WTC11 (cell line): Measurements from ENCODE around the gene NEURL1B. TPM values are rescaled to one million over a fixed set of nuclear protein-coding genes. Genes with fewer than 3 reads are reported as not detected.

Source experiments
- ATAC-seq: fragments of 200-7000 bp; cut with Tn5 transposase; 2 replicates; pipeline ENCODE4 v1.10.0; 2021; ENCODE audit warnings: mild to moderate bottlenecking, moderate library complexity
- CTCF ChIA-PET: fragments of 300-600 bp; sonication (Branson Sonifier 250); formaldehyde crosslinking; loops from one replicate; lab custom pipeline; 2021; ENCODE audit warnings: antibody characterized with exemption; lab: Charles Lee
- POLR2A ChIA-PET: fragments of 350-600 bp; sonication (Branson Sonifier 250); formaldehyde crosslinking; loops from one replicate; lab custom pipeline; 2021; ENCODE audit warnings: antibody characterized with exemption; lab: Charles Lee
- DNase-seq: peaks from one replicate; pipeline ENCODE4 v3.0.0; 2021; ENCODE audit warnings: low spot score
- H3K27ac Mint-ChIP-seq: 2 replicates; pipeline ENCODE4 v1.8.0; 2021; ENCODE audit warnings: mixed read lengths
- H3K27me3 Mint-ChIP-seq: 2 replicates; pipeline ENCODE4 v1.8.0; 2021; ENCODE audit warnings: low read depth, mild to moderate bottlenecking, moderate library complexity, mixed read lengths
- H3K36me3 Mint-ChIP-seq: 2 replicates; pipeline ENCODE4 v1.8.0; 2021; ENCODE audit warnings: mixed read lengths
- H3K4me1 Mint-ChIP-seq: 2 replicates; pipeline ENCODE4 v1.8.0; 2022; ENCODE audit warnings: mixed read lengths
- H3K4me3 Mint-ChIP-seq: 2 replicates; pipeline ENCODE4 v1.8.0; 2021; ENCODE audit warnings: mild to moderate bottlenecking, moderate library complexity, mixed read lengths
- H3K9me3 Mint-ChIP-seq: 2 replicates; pipeline ENCODE4 v1.8.0; 2021; ENCODE audit warnings: mixed read lengths
- ELF4 ChIP-seq: sonication (generic); formaldehyde crosslinking; IDR thresholded peaks from 2 replicates; pipeline ENCODE4 v1.8.1; 2022; ENCODE audit warnings: low read depth, mild to moderate bottlenecking, moderate library complexity, missing genetic modification reagents
- GRHL2 ChIP-seq: fragments of 250-450 bp; sonication (Bioruptor Pico); IDR thresholded peaks from 2 replicates; pipeline ENCODE4 v1.8.0; 2022; ENCODE audit warnings: mild to moderate bottlenecking, moderate library complexity; ENCODE audit not compliant: insufficient replicate concordance, severe bottlenecking
- HMGXB4 ChIP-seq: sonication (generic); formaldehyde crosslinking; IDR thresholded peaks from 2 replicates; pipeline ENCODE4 v1.8.1; 2023; ENCODE audit warnings: mild to moderate bottlenecking, moderate library complexity, missing genetic modification reagents
- NFATC4 ChIP-seq: fragments of 250-450 bp; sonication (Bioruptor Pico); IDR thresholded peaks from 2 replicates; pipeline ENCODE4 v1.9.0; 2021; ENCODE audit warnings: mild to moderate bottlenecking
- NFE2L1 ChIP-seq: sonication (generic); formaldehyde crosslinking; IDR thresholded peaks from 2 replicates; pipeline ENCODE4 v1.8.1; 2023; ENCODE audit warnings: missing genetic modification reagents
- OVOL2 ChIP-seq: fragments of 250-450 bp; sonication (Bioruptor Pico); IDR thresholded peaks from 2 replicates; pipeline ENCODE4 v1.9.0; 2021; ENCODE audit warnings: mild to moderate bottlenecking, borderline replicate concordance
- PRDM15 ChIP-seq: sonication (generic); formaldehyde crosslinking; IDR thresholded peaks from 2 replicates; pipeline ENCODE4 v1.8.0; 2022; ENCODE audit warnings: missing genetic modification reagents
- PRRX2 ChIP-seq: fragments of 250-450 bp; sonication (Bioruptor Pico); IDR thresholded peaks from 2 replicates; pipeline ENCODE4 v1.8.0; 2021; ENCODE audit warnings: mild to moderate bottlenecking
- SMAD4 ChIP-seq: sonication (generic); formaldehyde crosslinking; IDR thresholded peaks from 2 replicates; pipeline ENCODE4 v1.8.0; 2022; ENCODE audit warnings: mild to moderate bottlenecking, missing genetic modification reagents
- STAT6 ChIP-seq: sonication (generic); formaldehyde crosslinking; conservative IDR thresholded peaks from 2 replicates; pipeline ENCODE4 v1.8.1; 2023; ENCODE audit warnings: mild to moderate bottlenecking, low read depth, missing genetic modification reagents, moderate library complexity
- ZMAT4 ChIP-seq: fragments of 250-450 bp; sonication (Bioruptor Pico); IDR thresholded peaks from 2 replicates; pipeline ENCODE4 v1.9.0; 2021; ENCODE audit warnings: mild to moderate bottlenecking
- ZNF317 ChIP-seq: sonication (generic); formaldehyde crosslinking; IDR thresholded peaks from 2 replicates; pipeline ENCODE4 v1.8.1; 2023; ENCODE audit warnings: low read depth, mild to moderate bottlenecking, moderate library complexity, missing genetic modification reagents, borderline replicate concordance
- total RNA-seq: library from RNA; stranded (reverse); gene quantifications from 3 replicates; pipeline ENCODE4 v1.2.3, GENCODE V29; 2021
- TF ChIP-seq, protein P1 (sequence below): sonication (generic); formaldehyde crosslinking; IDR thresholded peaks from 2 replicates; pipeline ENCODE4 v1.8.1; 2023; ENCODE audit warnings: mild to moderate bottlenecking, missing genetic modification reagents, borderline replicate concordance
- TF ChIP-seq, protein P2 (sequence below): sonication (generic); formaldehyde crosslinking; conservative IDR thresholded peaks from 2 replicates; pipeline ENCODE4 v1.8.1; 2022; ENCODE audit warnings: mild to moderate bottlenecking, missing genetic modification reagents
- TF ChIP-seq, protein P3 (sequence below): sonication (generic); formaldehyde crosslinking; IDR thresholded peaks from 2 replicates; pipeline ENCODE4 v1.8.1; 2023; ENCODE audit warnings: mild to moderate bottlenecking, missing genetic modification reagents, moderate library complexity
- TF ChIP-seq, protein P4 (sequence below): sonication (generic); formaldehyde crosslinking; IDR thresholded peaks from 2 replicates; pipeline ENCODE4 v1.8.0; 2023; ENCODE audit warnings: mild to moderate bottlenecking, missing genetic modification reagents

The NEURL1B gene
- total RNA-seq, 1 experiment from 2014 or later, result 9.8 TPM

- DNase-seq (no peak), ATAC-seq (no peak)
- Mint-ChIP-seq H3K36me3 (0 out of 2 replicates have a peak, but pooled peaks cover 2% of the 10 kb centered on the region), H3K4me3 (no peak overlapping the region), H3K4me1 (peaks cover 14% of the 10 kb centered on the region), H3K27me3 (peaks cover 30% of the 10 kb centered on the region), H3K9me3 (no peaks in the 10 kb centered on the region), H3K27ac (no peak overlapping the region)
- CTCF ChIA-PET, result interaction anchor here (0.6 to 4.6 kb wide), 4 partner anchors 12 to 63 kb away, joined by 3 to 21 read pairs (median 3); no protein-coding TSS in a partner anchor
- POLR2A ChIA-PET, result no interaction called here
- no peak for TF ChIP-seq NFE2L1
- no peak for TF ChIP-seq PRRX2 (CRISPR knock-in tag)
- TF ChIP-seq, protein P1, sequence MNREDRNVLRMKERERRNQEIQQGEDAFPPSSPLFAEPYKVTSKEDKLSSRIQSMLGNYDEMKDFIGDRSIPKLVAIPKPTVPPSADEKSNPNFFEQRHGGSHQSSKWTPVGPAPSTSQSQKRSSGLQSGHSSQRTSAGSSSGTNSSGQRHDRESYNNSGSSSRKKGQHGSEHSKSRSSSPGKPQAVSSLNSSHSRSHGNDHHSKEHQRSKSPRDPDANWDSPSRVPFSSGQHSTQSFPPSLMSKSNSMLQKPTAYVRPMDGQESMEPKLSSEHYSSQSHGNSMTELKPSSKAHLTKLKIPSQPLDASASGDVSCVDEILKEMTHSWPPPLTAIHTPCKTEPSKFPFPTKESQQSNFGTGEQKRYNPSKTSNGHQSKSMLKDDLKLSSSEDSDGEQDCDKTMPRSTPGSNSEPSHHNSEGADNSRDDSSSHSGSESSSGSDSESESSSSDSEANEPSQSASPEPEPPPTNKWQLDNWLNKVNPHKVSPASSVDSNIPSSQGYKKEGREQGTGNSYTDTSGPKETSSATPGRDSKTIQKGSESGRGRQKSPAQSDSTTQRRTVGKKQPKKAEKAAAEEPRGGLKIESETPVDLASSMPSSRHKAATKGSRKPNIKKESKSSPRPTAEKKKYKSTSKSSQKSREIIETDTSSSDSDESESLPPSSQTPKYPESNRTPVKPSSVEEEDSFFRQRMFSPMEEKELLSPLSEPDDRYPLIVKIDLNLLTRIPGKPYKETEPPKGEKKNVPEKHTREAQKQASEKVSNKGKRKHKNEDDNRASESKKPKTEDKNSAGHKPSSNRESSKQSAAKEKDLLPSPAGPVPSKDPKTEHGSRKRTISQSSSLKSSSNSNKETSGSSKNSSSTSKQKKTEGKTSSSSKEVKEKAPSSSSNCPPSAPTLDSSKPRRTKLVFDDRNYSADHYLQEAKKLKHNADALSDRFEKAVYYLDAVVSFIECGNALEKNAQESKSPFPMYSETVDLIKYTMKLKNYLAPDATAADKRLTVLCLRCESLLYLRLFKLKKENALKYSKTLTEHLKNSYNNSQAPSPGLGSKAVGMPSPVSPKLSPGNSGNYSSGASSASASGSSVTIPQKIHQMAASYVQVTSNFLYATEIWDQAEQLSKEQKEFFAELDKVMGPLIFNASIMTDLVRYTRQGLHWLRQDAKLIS (CRISPR knock-in tag), result no peak
These were observed 44.0 kb downstream of the NEURL1B start for GRCh38 chr5:172685091-172685490.

- H3K9me3 Mint-ChIP-seq, result no peaks in the 10 kb centered on the region
- no peak overlapping the region for H3K4me3 Mint-ChIP-seq
- no peak for ATAC-seq
- H3K27ac Mint-ChIP-seq, result no peak overlapping the region
- no peak for DNase-seq
- H3K36me3 Mint-ChIP-seq, result 0 out of 2 replicates have a peak, but pooled peaks cover 2% of the 10 kb centered on the region
- ChIA-PET CTCF (no interaction called here), POLR2A (no interaction called here)
- peaks cover 11% of the 10 kb centered on the region for H3K4me1 Mint-ChIP-seq
- peaks cover 30% of the 10 kb centered on the region for H3K27me3 Mint-ChIP-seq
- TF ChIP-seq ELF4 (CRISPR knock-in tag) (no peak), NFATC4 (CRISPR knock-in tag) (no peak), PRDM15 (CRISPR knock-in tag) (no peak), SMAD4 (no peak), STAT6 (CRISPR knock-in tag) (no peak), OVOL2 (CRISPR knock-in tag) (no peak), ZNF317 (no peak), ZMAT4 (CRISPR knock-in tag) (no peak), HMGXB4 (CRISPR knock-in tag) (no peak), GRHL2 (CRISPR knock-in tag) (no peak)
- TF ChIP-seq, protein P2, sequence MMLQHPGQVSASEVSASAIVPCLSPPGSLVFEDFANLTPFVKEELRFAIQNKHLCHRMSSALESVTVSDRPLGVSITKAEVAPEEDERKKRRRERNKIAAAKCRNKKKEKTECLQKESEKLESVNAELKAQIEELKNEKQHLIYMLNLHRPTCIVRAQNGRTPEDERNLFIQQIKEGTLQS, result no peak
- TF ChIP-seq, protein P3, sequence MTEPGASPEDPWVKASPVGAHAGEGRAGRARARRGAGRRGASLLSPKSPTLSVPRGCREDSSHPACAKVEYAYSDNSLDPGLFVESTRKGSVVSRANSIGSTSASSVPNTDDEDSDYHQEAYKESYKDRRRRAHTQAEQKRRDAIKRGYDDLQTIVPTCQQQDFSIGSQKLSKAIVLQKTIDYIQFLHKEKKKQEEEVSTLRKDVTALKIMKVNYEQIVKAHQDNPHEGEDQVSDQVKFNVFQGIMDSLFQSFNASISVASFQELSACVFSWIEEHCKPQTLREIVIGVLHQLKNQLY, result no peak
- TF ChIP-seq, protein P4, sequence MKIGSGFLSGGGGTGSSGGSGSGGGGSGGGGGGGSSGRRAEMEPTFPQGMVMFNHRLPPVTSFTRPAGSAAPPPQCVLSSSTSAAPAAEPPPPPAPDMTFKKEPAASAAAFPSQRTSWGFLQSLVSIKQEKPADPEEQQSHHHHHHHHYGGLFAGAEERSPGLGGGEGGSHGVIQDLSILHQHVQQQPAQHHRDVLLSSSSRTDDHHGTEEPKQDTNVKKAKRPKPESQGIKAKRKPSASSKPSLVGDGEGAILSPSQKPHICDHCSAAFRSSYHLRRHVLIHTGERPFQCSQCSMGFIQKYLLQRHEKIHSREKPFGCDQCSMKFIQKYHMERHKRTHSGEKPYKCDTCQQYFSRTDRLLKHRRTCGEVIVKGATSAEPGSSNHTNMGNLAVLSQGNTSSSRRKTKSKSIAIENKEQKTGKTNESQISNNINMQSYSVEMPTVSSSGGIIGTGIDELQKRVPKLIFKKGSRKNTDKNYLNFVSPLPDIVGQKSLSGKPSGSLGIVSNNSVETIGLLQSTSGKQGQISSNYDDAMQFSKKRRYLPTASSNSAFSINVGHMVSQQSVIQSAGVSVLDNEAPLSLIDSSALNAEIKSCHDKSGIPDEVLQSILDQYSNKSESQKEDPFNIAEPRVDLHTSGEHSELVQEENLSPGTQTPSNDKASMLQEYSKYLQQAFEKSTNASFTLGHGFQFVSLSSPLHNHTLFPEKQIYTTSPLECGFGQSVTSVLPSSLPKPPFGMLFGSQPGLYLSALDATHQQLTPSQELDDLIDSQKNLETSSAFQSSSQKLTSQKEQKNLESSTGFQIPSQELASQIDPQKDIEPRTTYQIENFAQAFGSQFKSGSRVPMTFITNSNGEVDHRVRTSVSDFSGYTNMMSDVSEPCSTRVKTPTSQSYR (CRISPR knock-in tag), result no peak
These were observed 45.0 kb downstream of the NEURL1B start for GRCh38 chr5:172686111-172686510.
